KMS-11 (cell line): ENCODE data around the gene GLI1.

Experiments
- H2AFZ ChIP-seq: fragments of 200-600 bp; sonication (generic); 2 replicates; pipeline ENCODE4 v1.6.1; 2016; ENCODE audit warnings: antibody characterized with exemption, mixed run types, low read depth
- H3K27ac ChIP-seq: fragments of 200-600 bp; sonication (generic); 2 replicates; pipeline ENCODE4 v1.6.1; 2016; ENCODE audit warnings: mild to moderate bottlenecking, mixed run types
- H3K27me3 ChIP-seq: fragments of 200-600 bp; sonication (generic); 2 replicates; pipeline ENCODE4 v1.6.1; 2017; ENCODE audit warnings: mild to moderate bottlenecking, low read depth, mixed run types, moderate library complexity; ENCODE audit not compliant: insufficient read depth
- H3K36me3 ChIP-seq: fragments of 200-600 bp; sonication (generic); 2 replicates; pipeline ENCODE4 v1.6.1; 2017; ENCODE audit warnings: mild to moderate bottlenecking, mixed run types; ENCODE audit not compliant: insufficient read depth
- H3K4me1 ChIP-seq: fragments of 200-600 bp; sonication (generic); 2 replicates; pipeline ENCODE4 v1.6.1; 2016; ENCODE audit warnings: mild to moderate bottlenecking, low read depth, mixed run types; ENCODE audit not compliant: poor library complexity, severe bottlenecking
- H3K4me2 ChIP-seq: fragments of 200-600 bp; sonication (generic); 2 replicates; pipeline ENCODE4 v1.7.0; 2016; ENCODE audit warnings: mild to moderate bottlenecking, mixed run types
- H3K4me3 ChIP-seq: fragments of 200-600 bp; sonication (generic); IDR thresholded peaks from 2 replicates; pipeline ENCODE4 v1.6.1; 2017; ENCODE audit warnings: low read depth, low read length, mixed read lengths; ENCODE audit not compliant: insufficient read depth
- H3K79me2 ChIP-seq: fragments of 200-600 bp; sonication (generic); 2 replicates; pipeline ENCODE4 v1.6.1; 2016; ENCODE audit warnings: low read depth, mixed run types; ENCODE audit not compliant: insufficient read depth
- H3K9ac ChIP-seq: fragments of 200-600 bp; sonication (generic); 2 replicates; pipeline ENCODE4 v1.6.1; 2016; ENCODE audit warnings: mild to moderate bottlenecking, mixed run types
- H4K20me1 ChIP-seq: fragments of 200-600 bp; sonication (generic); 2 replicates; pipeline ENCODE4 v1.6.1; 2016; ENCODE audit warnings: mild to moderate bottlenecking, mixed run types; ENCODE audit not compliant: insufficient read depth
- CTCF ChIP-seq: fragments of 200-600 bp; sonication (generic); conservative IDR thresholded peaks from 2 replicates; pipeline ENCODE4 v1.6.1; 2017; ENCODE audit warnings: low read depth, mild to moderate bottlenecking, antibody characterized with exemption, low read length, moderate library complexity, mixed read lengths

The GLI1 gene

DNA sequence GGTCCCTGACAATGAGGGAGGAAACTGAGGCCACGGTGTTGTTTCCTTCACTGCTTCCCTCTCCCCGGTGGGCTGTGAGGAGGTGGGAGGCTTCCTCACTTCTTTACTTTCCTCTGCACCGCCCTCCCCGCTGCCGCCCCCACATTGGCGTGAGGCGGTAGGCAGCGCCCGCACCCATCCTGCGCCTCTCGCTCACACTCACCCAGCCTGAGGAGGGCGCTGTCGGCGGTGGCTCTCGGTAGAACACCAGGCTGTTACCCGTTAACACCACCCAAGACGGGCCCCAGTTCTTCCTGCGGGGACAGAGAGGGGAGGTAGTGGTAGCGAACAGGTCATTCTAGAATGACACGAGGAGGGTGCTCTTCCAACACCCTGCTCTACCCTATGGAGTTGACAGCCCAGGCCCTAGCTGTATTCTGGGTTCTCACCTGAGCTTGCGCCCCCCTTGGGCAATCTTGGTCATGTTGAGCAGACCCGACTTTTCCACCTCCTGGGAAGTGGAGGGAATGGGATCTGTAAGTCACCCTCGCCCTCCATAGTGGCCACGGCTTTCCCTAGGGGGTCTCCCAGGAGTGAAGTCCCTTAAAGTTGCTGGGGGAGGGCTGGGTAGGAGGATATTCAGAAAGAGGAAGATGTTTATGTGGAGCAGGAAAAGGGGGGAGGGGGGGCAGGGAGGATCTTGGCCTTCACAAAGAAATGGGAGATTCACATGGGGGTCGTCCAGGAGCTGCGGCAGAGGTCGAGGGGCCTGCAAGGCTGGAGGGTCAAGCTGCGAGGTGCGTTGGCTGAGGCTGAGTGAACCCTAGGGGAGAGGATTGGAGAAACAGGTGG is 16.8 kb downstream of the GLI1 start:
- H2AFZ ChIP-seq: no peak overlapping the region
- peaks cover 50% of the 10 kb centered on the region; the same call in 1 of the 2 replicates for H3K27me3 ChIP-seq
- no peaks in the 10 kb centered on the region for H3K79me2 ChIP-seq
- no peak overlapping the region for H3K4me2 ChIP-seq
- H3K27ac ChIP-seq: no peak overlapping the region
- no peaks in the 10 kb centered on the region for H4K20me1 ChIP-seq
- H3K9ac ChIP-seq: no peak overlapping the region
- TF ChIP-seq CTCF: 0 out of 2 replicates have a peak, but pooled peaks have one; percentile 10
- H3K4me3 ChIP-seq: no peak overlapping the region
- H3K36me3 ChIP-seq: no peaks in the 10 kb centered on the region
- peaks cover 9% of the 10 kb centered on the region for H3K4me1 ChIP-seq

DNA sequence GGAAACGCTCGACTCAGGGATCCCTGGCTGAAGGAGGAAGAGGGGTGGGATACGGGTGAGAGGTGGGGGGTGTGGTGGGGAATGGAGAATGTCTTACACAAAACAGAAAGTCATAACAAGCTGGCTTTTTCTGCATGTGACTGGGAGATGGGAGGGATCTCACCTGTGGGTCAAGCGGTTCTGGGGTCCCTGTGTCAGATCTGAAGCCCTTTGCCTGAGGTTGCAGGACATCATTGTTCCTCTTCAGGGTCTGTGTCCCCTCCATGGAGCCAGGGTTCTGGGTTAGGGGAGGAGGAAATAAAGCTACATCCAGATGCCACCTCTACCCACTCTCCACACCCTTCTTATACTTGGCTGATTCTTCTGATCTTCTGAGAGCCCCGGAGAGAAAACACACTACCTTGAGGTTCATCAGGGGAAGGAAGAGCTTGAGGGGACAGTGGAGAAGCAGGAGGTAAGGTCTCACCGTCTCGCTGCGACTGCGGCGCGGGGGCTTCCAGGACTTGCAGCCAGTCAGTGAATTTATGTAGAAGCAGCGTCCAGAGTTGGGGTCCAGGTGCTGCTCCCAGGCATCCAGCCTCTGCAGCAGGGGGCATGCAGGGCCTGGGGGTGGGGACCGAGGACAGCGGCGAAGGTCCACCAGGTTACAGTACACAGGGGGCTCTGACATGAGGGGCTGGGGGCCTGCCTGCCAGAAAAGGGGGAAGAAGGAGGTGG is 17.6 kb downstream of the GLI1 start:
- TF ChIP-seq CTCF: no peak
- H3K4me2 ChIP-seq: no peak overlapping the region

DNA sequence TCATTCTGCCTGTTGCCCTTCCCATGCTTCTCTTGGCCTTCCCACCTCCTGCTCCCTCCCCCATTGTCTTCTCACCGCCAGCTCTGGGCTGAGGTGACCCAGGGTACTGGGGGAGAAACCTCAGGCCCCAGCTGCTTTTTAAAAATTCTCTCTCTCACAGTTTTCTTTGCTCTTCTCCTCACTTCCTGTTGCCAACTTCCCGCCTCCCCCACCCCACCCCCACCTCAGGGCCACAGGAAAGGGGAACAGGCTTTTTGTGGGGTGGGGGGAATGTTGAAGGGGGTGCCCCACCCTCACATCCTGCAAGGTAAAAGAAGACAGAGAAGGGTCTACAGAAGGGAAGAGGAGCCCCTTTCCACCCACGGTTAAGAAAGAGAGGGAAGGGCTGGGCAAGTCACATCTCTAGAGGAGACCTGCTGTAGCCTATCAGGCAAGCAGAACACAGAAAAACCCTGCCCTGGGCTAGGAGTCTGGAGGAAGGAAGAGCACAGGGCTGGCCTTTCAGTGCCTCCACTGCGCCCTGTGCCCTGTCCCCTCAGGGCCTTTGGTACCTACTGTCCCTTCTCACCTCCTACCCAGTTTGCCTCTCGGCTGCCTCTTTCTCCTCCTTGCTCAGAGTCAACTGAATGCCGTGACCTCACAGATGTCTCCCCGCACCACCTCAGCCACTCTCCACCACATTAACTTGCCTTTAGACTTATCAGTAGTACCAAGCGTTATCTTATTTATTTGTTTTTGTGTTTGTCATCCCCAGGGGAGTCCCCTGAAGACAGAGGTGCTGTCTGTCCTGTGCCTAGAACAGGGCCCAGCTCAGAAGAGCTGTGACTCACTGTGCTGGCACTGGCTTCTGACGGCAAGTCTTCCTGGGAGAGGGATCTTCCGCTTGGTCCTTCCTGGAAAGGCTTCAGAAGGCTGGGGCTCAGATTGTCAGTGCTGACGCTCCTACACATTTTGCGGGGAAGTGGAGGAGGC is 18.4 kb downstream of the GLI1 start:
- peaks cover 9% of the 10 kb centered on the region for H3K4me1 ChIP-seq
- no peaks in the 10 kb centered on the region for H4K20me1 ChIP-seq
- H3K36me3 ChIP-seq: no peaks in the 10 kb centered on the region
- H3K4me2 ChIP-seq: no peak overlapping the region
- H3K4me3 ChIP-seq: no peak overlapping the region
- H3K27ac ChIP-seq: no peak overlapping the region
- no peak for TF ChIP-seq CTCF
- H3K79me2 ChIP-seq: no peaks in the 10 kb centered on the region
- 0 out of 2 replicates have a peak overlapping the region, but pooled peaks have one; percentile 16 for H2AFZ ChIP-seq
- peaks cover 42% of the 10 kb centered on the region for H3K27me3 ChIP-seq
- no peak overlapping the region for H3K9ac ChIP-seq

More for the DNA sequence above, 17.6 kb downstream of the GLI1 start:
- no peaks in the 10 kb centered on the region for H4K20me1 ChIP-seq
- H3K27me3 ChIP-seq: peaks cover 50% of the 10 kb centered on the region
- no peak overlapping the region for H3K9ac ChIP-seq
- H3K4me1 ChIP-seq: peaks cover 9% of the 10 kb centered on the region
- H3K4me3 ChIP-seq: no peak overlapping the region
- H3K79me2 ChIP-seq: no peaks in the 10 kb centered on the region
- H3K27ac ChIP-seq: no peak overlapping the region
- no peaks in the 10 kb centered on the region for H3K36me3 ChIP-seq
- H2AFZ ChIP-seq: 0 out of 2 replicates have a peak overlapping the region, but pooled peaks have one; percentile 16

DNA sequence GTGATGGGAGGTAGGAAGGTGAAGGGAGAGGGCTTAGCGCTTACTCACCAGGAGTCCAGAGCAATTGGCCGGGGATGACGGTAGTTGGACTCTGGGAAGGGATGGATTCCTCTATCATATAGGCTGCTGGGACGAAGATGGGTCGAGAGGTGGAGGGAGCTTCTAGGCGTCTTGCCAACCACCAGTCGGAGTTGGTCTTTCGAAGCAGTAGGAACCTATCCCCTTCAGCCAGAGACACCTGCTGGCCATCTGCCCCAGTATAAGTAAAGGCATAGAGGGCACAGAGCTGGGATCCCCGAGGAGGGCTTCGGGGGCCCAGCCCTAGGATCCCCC is 19.4 kb downstream of the GLI1 start:
- Histone ChIP-seq H3K9ac (no peak overlapping the region), H3K27ac (no peak overlapping the region), H3K27me3 (peaks cover 31% of the 10 kb centered on the region), H3K4me3 (no peak overlapping the region), H3K4me2 (no peak overlapping the region), H3K4me1 (peaks cover 9% of the 10 kb centered on the region), H3K79me2 (no peaks in the 10 kb centered on the region), H4K20me1 (no peaks in the 10 kb centered on the region), H2AFZ (no peak overlapping the region), H3K36me3 (no peaks in the 10 kb centered on the region)
- no peak for TF ChIP-seq CTCF
